Endodermal cell (in vitro differentiated cells): ENCODE data around the gene PRDM2. TPM values are rescaled to one million over a fixed set of nuclear protein-coding genes. Genes with fewer than 3 reads are reported as not detected.

Experiments
- DNase-seq: peaks from one replicate; pipeline ENCODE4 v3.0.0-alpha.2; 2017
- H3K27ac ChIP-seq: 2 replicates; pipeline ENCODE4 v1.5.1; 2013; ENCODE audit warnings: mild to moderate bottlenecking, low read depth, low read length, moderate library complexity
- H3K27me3 ChIP-seq: 2 replicates; pipeline ENCODE4 v1.6.1; 2013; ENCODE audit warnings: mild to moderate bottlenecking, low read length, moderate library complexity; ENCODE audit not compliant: insufficient read depth, control insufficient read depth, poor library complexity, severe bottlenecking
- H3K36me3 ChIP-seq: 2 replicates; pipeline ENCODE4 v1.7.0; 2013; ENCODE audit warnings: mild to moderate bottlenecking, low read length, moderate library complexity; ENCODE audit not compliant: control insufficient read depth, insufficient read depth
- H3K4me1 ChIP-seq: one replicate; pipeline ENCODE4 v1.7.0; 2013; ENCODE audit warnings: low read length; ENCODE audit not compliant: control insufficient read depth, insufficient read depth
- H3K4me3 ChIP-seq: 2 replicates; pipeline ENCODE4 v1.5.1; 2013; ENCODE audit warnings: mild to moderate bottlenecking, low read length, moderate library complexity
- H3K9ac ChIP-seq: 2 replicates; pipeline ENCODE4 v1.6.1; 2013; ENCODE audit warnings: mild to moderate bottlenecking, low read length, moderate library complexity; ENCODE audit not compliant: poor library complexity, severe bottlenecking; ENCODE audit errors: extremely low read depth
- H3K9me3 ChIP-seq: 2 replicates; pipeline ENCODE4 v1.6.1; 2013; ENCODE audit warnings: mild to moderate bottlenecking, low read length, moderate library complexity; ENCODE audit not compliant: control insufficient read depth
- H3K27ac Mint-ChIP-seq: 2 replicates; pipeline ENCODE4 v1.8.0; 2020; ENCODE audit warnings: mixed read lengths
- H3K27me3 Mint-ChIP-seq: 2 replicates; pipeline ENCODE4 v1.8.0; 2021; ENCODE audit warnings: mild to moderate bottlenecking, mixed read lengths; ENCODE audit not compliant: insufficient read depth
- H3K36me3 Mint-ChIP-seq: 2 replicates; pipeline ENCODE4 v1.8.0; 2020; ENCODE audit warnings: low read depth, mixed read lengths
- H3K4me1 Mint-ChIP-seq: 2 replicates; pipeline ENCODE4 v1.8.0; 2020; ENCODE audit warnings: mixed read lengths
- H3K4me3 Mint-ChIP-seq: 2 replicates; pipeline ENCODE4 v1.8.0; 2020; ENCODE audit warnings: mild to moderate bottlenecking, moderate library complexity, mixed read lengths
- H3K9me3 Mint-ChIP-seq: 2 replicates; pipeline ENCODE4 v1.8.0; 2020; ENCODE audit warnings: mild to moderate bottlenecking, mixed read lengths
- CTCF ChIP-seq: fragments of 200-600 bp; sonication (generic); conservative IDR thresholded peaks from 2 replicates; pipeline ENCODE4 v1.5.0; 2021; ENCODE audit warnings: antibody characterized with exemption, mild to moderate bottlenecking
- WGBS, 2 experiments: methylation state at CpG; one replicate each; pipeline versions ENCODE4 v1.1.5 to v1.1.7; 2013; ENCODE audit warnings: missing lambda C conversion rate in 2 of 2, mixed read lengths in 1 of 2; ENCODE audit not compliant: insufficient coverage in 1 of 2, insufficient read length in 1 of 2; 5-methylcytosine and 5-hydroxymethylcytosine counted together
- total RNA-seq, 2 donors: library from RNA; stranded (reverse); fragmentation: NEBNext Ultra II Directional in 1 of 2; extraction: Animal tissue kit (Norgen Biotek cat#: 25700) in 1 of 2; gene quantifications; 2 replicates in 1 of 2; 3 replicates in 1 of 2; pipeline ENCODE4 v1.2.1, GENCODE V29; 2021

The PRDM2 gene
- total RNA-seq, 2 donors from 2014 or later, result 29.4 to 35.4 TPM

DNA sequence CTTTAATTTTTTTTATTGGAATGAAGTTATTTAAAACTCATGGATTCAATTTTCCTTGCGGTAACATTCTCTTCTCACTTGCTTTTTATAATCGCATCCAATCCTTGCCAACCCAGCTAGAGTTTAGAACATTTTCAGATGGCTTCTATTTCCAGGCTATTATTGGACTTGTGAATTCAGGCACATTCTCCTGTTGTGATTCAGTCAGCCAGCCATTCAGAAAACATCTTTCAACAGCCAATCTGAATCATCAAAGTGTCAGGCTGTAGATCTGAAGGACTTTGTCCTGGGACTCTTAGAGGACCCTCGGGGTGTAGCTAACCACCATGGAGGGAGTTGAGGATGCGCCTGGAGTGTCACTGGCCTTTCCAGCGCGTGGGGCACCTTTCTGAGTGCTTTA, 92.4 kb downstream of the PRDM2 start:
- H3K36me3 Mint-ChIP-seq, result peaks cover 11% of the 10 kb centered on the region
- Histone ChIP-seq H3K36me3 (peaks cover 12% of the 10 kb centered on the region), H3K27me3 (no peaks in the 10 kb centered on the region), H3K27ac (no peak overlapping the region), H3K4me1 (no peaks in the 10 kb centered on the region), H3K9me3 (no peaks in the 10 kb centered on the region), H3K4me3 (no peak overlapping the region), H3K9ac (no peak overlapping the region)
- no peaks in the 10 kb centered on the region for H3K27me3 Mint-ChIP-seq
- WGBS, 2 experiments, result 86 to 93% methylated on average over 3 to 6 of the region's 6 CpGs
- DNase-seq, result no peak
- no peak for TF ChIP-seq CTCF
- peaks cover 5% of the 10 kb centered on the region for H3K4me1 Mint-ChIP-seq
- no peaks in the 10 kb centered on the region for H3K9me3 Mint-ChIP-seq
- no peak overlapping the region for H3K27ac Mint-ChIP-seq
- H3K4me3 Mint-ChIP-seq, result no peak overlapping the region

DNA sequence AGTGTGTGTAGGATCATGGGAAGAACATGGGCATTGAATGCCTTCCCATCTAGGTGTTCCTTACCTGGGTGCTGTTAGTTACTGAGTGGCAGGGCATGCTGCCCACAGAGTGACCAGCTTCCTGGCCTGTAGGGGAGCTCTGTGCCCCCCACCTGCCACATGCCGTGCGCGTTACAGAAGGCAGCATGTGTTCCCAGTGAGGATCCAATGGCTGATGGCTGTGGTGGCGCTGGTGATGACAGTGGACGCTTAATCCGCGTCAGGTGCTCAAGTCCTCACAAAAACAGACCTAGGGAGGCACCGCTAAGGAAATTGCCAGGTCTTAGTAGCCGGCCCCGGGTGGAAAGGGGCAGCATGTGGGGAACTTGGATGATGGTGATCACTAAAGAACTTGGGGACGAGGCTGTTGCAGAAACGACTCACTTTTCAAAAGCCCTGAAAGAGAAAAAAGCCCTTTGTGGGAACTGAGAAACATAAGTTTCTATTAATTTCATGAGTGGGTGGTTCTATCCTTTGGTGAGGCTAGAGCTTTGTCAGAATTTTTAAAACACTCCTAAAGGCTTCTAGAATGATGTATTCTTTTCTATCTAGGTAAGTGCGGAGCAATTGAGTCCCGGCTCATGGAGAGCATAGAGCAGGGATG, 93.2 kb downstream of the PRDM2 start:
- Mint-ChIP-seq H3K4me3 (no peak overlapping the region), H3K36me3 (peaks cover 11% of the 10 kb centered on the region), H3K4me1 (peaks cover 13% of the 10 kb centered on the region), H3K27me3 (no peaks in the 10 kb centered on the region), H3K9me3 (no peaks in the 10 kb centered on the region), H3K27ac (no peak overlapping the region)
- 95 to 96% methylated on average over 9 to 14 of the region's 14 CpGs for WGBS, 2 experiments
- no peak overlapping the region for H3K27ac ChIP-seq
- no peaks in the 10 kb centered on the region for H3K4me1 ChIP-seq
- no peak for TF ChIP-seq CTCF
- H3K9ac ChIP-seq, result no peak overlapping the region
- no peaks in the 10 kb centered on the region for H3K27me3 ChIP-seq
- DNase-seq, result no peak
- peaks cover 12% of the 10 kb centered on the region for H3K36me3 ChIP-seq
- H3K4me3 ChIP-seq, result no peak overlapping the region
- no peaks in the 10 kb centered on the region for H3K9me3 ChIP-seq

GRCh38 chr1:13794231-13795187, 94.5 kb downstream of the PRDM2 start:
- DNase-seq, result no peak
- no peaks in the 10 kb centered on the region for H3K4me1 ChIP-seq
- H3K27me3 ChIP-seq, result no peaks in the 10 kb centered on the region
- 94 to 95% methylated on average over 8 of the region's 8 CpGs for WGBS, 2 experiments
- Mint-ChIP-seq H3K27ac (no peak overlapping the region), H3K4me1 (peaks cover 13% of the 10 kb centered on the region), H3K36me3 (peaks cover 11% of the 10 kb centered on the region), H3K27me3 (no peaks in the 10 kb centered on the region), H3K9me3 (no peaks in the 10 kb centered on the region), H3K4me3 (no peak overlapping the region)
- no peak overlapping the region for H3K4me3 ChIP-seq
- H3K9me3 ChIP-seq, result no peaks in the 10 kb centered on the region
- no peak overlapping the region for H3K9ac ChIP-seq
- TF ChIP-seq CTCF, result no peak
- peaks cover 6% of the 10 kb centered on the region for H3K36me3 ChIP-seq
- no peak overlapping the region for H3K27ac ChIP-seq
